GM21528 (cell line): ENCODE results near the gene GDI1.

Experiments used
- ATAC-seq: cut with Tn5 transposase; IDR thresholded peaks from one replicate; pipeline ENCODE4 v1.9.1; 2021; ENCODE audit warnings: mild to moderate bottlenecking, moderate library complexity; ENCODE audit not compliant: unreplicated experiment, low FRiP score

Gene GDI1

GRCh38 chrX:154436374-154436982, 476 bp upstream of the GDI1 start:
- no peak for ATAC-seq

- no peak for ATAC-seq
Measured at GRCh38 chrX:154437971-154438893, 1.3 kb downstream of the GDI1 start.

- ATAC-seq, result no peak
Measured at GRCh38 chrX:154439841-154440240, 2.9 kb downstream of the GDI1 start.

- no peak for ATAC-seq
Measured at GRCh38 chrX:154440623-154441357, 3.8 kb downstream of the GDI1 start.

GRCh38 chrX:154441564-154441963, 4.6 kb downstream of the GDI1 start:
- ATAC-seq, result no peak

DNA sequence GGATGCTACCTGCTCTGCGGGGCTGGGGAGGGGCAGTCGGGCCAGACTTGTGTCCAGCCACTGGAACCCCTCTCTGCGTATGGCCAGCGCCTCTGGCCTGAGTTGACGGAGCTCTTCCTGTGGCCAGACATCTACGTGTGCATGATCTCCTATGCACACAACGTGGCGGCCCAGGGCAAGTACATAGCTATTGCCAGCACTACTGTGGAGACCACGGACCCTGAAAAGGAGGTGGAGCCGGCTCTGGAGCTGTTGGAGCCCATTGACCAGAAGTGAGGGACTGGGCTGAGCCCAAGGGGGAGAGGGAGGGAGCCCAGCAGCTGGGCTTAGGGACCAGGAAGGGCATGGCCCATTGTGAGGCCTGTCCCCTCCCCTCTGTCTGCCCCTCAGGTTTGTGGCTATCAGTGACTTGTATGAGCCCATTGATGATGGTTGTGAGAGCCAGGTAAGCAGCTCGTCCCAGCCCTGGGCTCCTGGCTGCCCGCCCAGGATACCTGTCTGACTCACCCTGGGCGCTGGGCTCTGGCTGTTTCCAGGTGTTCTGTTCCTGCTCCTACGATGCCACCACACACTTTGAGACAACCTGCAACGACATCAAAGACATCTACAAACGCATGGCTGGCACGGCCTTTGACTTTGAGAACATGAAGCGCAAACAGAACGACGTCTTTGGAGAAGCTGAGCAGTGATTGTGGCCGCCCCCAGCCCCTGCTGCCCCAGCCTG, 5.2 kb downstream of the GDI1 start:
- ATAC-seq, result no peak

- ATAC-seq, result peak; percentile 13
Measured at GRCh38 chrX:154443479-154443910, 6.5 kb downstream of the GDI1 start.

- ATAC-seq, result peak; percentile 59
Measured at GRCh38 chrX:154443992-154444754, 7.2 kb downstream of the GDI1 start, which contains the start of gene FAM50A. Gene FAM50A, plus strand, starts transcription at chrX:154444141. Its CDS starts 95 bp downstream, at chrX:154444236.

DNA sequence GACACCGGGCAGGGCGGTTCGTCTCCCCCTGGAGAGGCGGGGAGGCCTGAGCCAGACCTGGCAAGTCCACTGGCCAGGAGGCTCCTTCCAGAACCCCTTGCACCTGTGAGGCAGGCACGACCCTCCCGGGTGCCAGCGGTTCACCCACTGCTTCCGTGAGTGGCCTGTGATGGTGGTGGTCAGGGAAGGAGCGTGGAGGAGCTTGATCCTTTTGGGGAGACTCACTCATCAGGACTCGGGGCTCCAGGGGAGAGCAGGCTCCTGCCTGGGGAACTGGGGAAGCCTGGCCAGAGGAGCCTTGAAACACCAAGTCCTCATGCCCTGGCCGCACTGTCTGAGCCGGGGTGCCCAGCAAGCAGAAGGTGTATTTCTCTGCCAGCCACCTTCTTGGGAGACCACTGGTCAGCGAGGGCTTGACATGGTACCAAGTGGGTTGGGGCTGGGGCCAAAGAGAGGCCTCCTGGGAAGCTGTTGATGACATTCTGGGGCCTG, 7.8 kb downstream of the GDI1 start:
- ATAC-seq, result no peak

GRCh38 chrX:154445776-154446175, 8.8 kb downstream of the GDI1 start:
- ATAC-seq, result no peak

DNA sequence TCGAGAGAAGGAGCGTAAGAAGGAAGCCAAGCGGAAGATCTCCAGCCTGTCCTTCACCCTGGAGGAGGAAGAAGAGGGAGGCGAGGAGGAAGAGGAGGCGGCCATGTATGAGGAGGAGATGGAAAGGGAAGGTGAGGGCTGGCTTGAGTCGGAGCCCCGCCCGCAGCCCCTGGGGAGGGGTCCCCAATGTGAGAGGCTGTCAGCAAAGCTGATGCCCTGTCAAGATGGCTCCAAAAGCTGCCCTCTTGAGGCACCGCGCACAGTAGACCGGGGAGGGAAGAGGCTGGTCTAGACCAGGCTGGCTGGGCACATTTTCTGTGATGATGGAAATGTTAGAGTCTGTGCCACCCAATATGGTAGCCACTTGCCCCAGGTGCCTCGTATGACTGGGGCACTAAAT, 9.5 kb downstream of the GDI1 start:
- ATAC-seq, result no peak

DNA sequence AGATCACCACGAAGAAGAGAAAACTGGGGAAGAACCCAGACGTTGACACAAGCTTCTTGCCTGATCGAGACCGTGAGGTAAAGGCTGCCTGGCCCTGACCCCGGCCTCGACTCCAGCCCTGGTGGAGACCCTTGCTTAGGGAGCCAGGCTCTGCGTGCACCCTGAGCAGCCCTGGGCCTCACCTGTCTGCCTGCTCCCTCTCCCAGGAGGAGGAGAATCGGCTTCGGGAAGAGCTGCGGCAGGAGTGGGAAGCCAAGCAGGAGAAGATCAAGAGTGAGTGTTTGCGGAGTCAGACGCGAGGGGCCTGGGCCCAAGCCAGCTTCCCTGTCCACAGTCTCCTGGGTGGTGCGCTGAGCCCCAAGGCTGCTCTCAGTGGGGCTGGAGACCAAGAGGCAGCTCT, 11.5 kb downstream of the GDI1 start:
- ATAC-seq, result no peak

DNA sequence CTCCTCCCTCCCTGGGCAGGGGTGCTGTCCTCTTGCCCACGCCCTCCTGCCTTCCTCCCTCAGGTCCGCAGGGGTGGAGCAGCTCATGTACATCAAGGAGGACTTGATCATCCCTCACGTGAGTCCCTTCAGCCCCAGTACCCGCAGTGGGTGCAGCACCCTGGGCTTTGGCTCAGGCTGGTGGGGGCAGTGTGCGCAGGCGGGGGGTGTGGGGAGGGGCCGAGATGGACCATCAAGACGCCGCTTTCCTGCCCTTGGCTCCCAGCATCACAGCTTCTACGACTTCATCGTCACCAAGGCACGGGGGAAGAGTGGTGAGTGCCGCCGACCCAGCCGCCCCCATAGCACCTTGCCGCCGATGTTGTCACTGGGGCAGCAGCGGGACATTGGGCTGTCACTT, 12.7 kb downstream of the GDI1 start:
- ATAC-seq, result no peak

DNA sequence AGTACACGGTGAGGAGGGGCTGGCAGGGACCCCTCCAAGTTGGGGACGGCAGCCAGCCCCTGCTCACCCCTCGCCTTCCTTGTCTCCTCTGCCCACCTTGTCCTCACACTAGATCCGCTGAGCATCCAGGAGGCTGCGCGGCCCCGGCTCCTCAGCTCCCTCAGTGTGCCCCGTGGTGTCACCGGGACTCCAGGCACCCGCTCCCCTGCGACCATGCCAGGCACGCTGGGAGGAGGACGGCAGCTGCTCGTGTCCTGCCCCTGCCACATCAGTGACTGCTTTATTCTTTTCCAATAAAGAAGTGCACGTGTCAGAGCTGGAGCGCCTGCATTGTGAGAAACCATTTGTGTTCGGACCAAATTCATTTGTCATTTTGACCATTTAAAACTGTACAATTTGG, 13.4 kb downstream of the GDI1 start:
- no peak for ATAC-seq

DNA sequence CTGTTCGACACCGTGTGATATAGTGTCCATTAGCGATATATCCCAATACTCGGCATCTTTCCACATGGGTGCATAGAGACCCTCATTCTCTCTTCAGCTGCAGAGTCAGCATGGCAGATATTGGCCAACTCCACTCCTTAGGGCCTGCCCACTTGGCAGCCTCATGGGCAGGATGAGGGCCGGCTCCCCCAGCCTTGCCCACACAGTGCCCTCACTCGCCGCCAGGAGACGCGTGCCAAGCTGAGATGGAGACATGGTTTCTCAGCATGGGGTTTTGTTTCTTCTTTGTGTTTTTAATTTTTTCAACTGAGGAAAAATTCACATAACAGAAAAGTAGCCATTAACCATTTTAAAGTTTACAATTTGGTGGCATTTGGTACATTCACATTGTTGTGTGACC, 15.9 kb downstream of the GDI1 start:
- no peak for ATAC-seq

GRCh38 chrX:154457491-154458115, 20.6 kb downstream of the GDI1 start:
- ATAC-seq, result peak; percentile 56

DNA sequence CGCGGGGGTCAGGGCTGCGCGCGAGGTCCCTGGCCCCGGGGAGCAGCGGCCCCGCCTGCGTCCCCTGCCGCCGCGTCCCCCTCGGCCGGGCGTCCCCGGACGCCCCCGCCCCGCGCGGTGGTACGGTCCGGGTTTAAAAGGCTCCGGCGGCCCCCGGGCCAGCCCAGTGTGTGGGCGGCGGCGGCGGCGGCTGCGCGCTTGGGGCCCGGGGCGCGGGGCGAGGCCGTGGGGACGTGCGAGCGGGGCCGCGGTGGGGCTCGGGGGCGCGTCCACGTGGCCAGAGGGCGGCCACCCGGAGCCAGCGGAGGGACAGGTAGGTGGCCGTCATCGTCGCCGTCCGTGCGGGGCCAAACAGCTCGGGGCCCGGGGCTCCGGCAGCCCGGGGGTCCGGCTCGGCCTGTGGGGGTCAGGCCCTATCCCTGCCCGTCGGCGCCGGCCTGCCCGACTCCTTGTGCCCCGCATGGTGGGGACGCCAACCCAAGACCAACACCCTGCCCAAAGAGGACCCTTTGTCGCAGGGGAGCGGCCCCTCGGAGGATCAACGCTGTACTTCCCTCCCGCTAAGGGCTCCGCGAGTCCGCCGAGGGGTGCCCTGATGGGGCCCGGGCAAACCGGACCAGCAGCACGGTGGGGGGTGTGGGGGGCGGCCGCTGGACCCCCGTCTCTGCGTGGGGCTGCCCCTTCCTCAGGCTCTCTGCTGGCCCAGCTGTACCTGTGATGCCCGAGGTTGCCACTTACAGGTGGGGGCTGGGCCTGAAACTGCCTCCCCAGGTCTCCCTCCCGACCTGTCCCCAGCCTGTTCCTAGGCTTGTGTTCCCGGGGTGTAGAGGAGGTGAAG, 21.4 kb downstream of the GDI1 start, which contains the start of gene PLXNA3:
Gene PLXNA3 (plus strand): TSS at position 166 of the 838 bp plus-strand sequence. CDS start 1,903 bp downstream, outside the sequence.
- ATAC-seq, result peak; percentile 57
